ENCODE data around the gene FAM25G. TPM values are rescaled to one million over a fixed set of nuclear protein-coding genes. Genes with fewer than 3 reads are reported as not detected.

Gene FAM25G
- total and polyA plus RNA-seq, 2 of the 4 experiments (the other 2 are of a cell fraction) = not detected

- no peak overlapping the region for H4K5ac ChIP-seq (ENCODE audit: low read depth, low read length)
- intact Hi-C loops (cut with micrococcal nuclease) = no loop called here
- TF ChIP-seq CEBPB (IDR thresholded peaks at IDR 0.05; ENCODE audit: low read depth, low read length) (no peak), CHD1 (IDR thresholded peaks at IDR 0.05; ENCODE audit: low read depth, low read length) (no peak), BHLHE40 (IDR thresholded peaks at IDR 0.05; ENCODE audit: low read depth, low read length) (no peak), MAZ (IDR thresholded peaks at IDR 0.05; ENCODE audit: borderline replicate concordance, low read depth, low read length) (no peak), POLR2A (IDR thresholded peaks at IDR 0.05; ENCODE audit: low read depth, low read length) (no peak), RAD21 (IDR thresholded peaks at IDR 0.05; ENCODE audit: low read length) (no peak), SMC3 (IDR thresholded peaks at IDR 0.05; ENCODE audit: low read depth, low read length) (no peak), CTCF (conservative IDR thresholded peaks at IDR 0.05; ENCODE audit: low read depth, low read length) (no peak), RCOR1 (IDR thresholded peaks at IDR 0.05; ENCODE audit: insufficient replicate concordance, low read length) (no peak), FOS (IDR thresholded peaks at IDR 0.05; ENCODE audit: low read depth, low read length) (no peak), MAFK (IDR thresholded peaks at IDR 0.05; ENCODE audit: low read depth, low read length) (no peak), NFE2L2 (IDR thresholded peaks at IDR 0.05; ENCODE audit: low read depth, low read length) (no peak), USF2 (IDR thresholded peaks at IDR 0.05; ENCODE audit: low read depth, low read length) (no peak), ELK1 (IDR thresholded peaks at IDR 0.05; ENCODE audit: borderline replicate concordance, low read depth, low read length) (no peak), RFX5 (IDR thresholded peaks at IDR 0.05; ENCODE audit: low read depth, low read length) (no peak)
- no peak overlapping the region for H3K27ac ChIP-seq (ENCODE audit: insufficient read depth, low read length)
- H2AFZ ChIP-seq (replicated peaks; ENCODE audit: low read length, poor library complexity) = no peak overlapping the region
- H2BK15ac ChIP-seq (ENCODE audit: low read depth, low read length) = peak overlapping the region; percentile 90; the same call in 2 of the 3 replicates
- H3K9me3 ChIP-seq (ENCODE audit: control insufficient read depth, insufficient read depth, low read length) = no peaks in the 10 kb centered on the region
- peak overlapping the region; percentile 69 for H2BK120ac ChIP-seq (ENCODE audit: low read depth, low read length)
- peaks cover 11% of the 10 kb centered on the region for H3K4me1 ChIP-seq (ENCODE audit: control insufficient read depth, insufficient read depth, low read length)
- peak overlapping the region; percentile 67 for H3K4ac ChIP-seq (ENCODE audit: low read depth, low read length)
- H3K79me1 ChIP-seq (ENCODE audit: low read depth in 1 of 2, low read length in 2 of 2) = no peaks in the 10 kb centered on the region
- no peak overlapping the region for H4K8ac ChIP-seq (ENCODE audit: low read depth in 2 of 2, low read length in 2 of 2)
- H2AK5ac ChIP-seq (ENCODE audit: low read depth, low read length) = peak overlapping the region; percentile 86
- no peak overlapping the region for H3K14ac ChIP-seq (replicated peaks; ENCODE audit: low read depth, low read length)
- WGBS, 2 experiments (ENCODE audit: extremely low coverage in 2 of 2, insufficient read length in 1 of 2) = no CpG with 5 or more reads among the region's 1 CpG
- no peak overlapping the region for H2AK9ac ChIP-seq (replicated peaks; ENCODE audit: low read depth, low read length, poor library complexity)
- BruUV-seq (replicated peaks) = no TSS peak
- H3K4me3 ChIP-seq (ENCODE audit: insufficient read depth, low read depth, low read length) = no peak overlapping the region
- H4K20me1 ChIP-seq (ENCODE audit: insufficient read depth, low read length) = no peaks in the 10 kb centered on the region
- ChIA-PET POLR2A (ENCODE audit: unreplicated experiment) (no interaction called here), CTCF (no interaction called here)
- H2BK5ac ChIP-seq (ENCODE audit: low read depth, low read length, poor library complexity, severe bottlenecking) = no peak overlapping the region
- peak overlapping the region; percentile 68 for H4K91ac ChIP-seq (ENCODE audit: insufficient read depth, low read depth, low read length)
- H3K56ac ChIP-seq (ENCODE audit: extremely low read depth, insufficient read depth, low read length) = no peak overlapping the region
- no peaks in the 10 kb centered on the region for H3K36me3 ChIP-seq (ENCODE audit: control insufficient read depth, insufficient read depth, low read length)
- peaks cover 15% of the 10 kb centered on the region; the same call in 1 of the 2 replicates for H3K27me3 ChIP-seq (ENCODE audit: control insufficient read depth, insufficient read depth, low read length)
- dilution Hi-C loops (cut with HindIII; ENCODE audit: low sequenced_read_pairs, unreplicated experiment) = no loop called here
- peak overlapping the region; percentile 62 for H2BK20ac ChIP-seq (ENCODE audit: low read depth, low read length)
- no peak overlapping the region for H3K4me2 ChIP-seq (ENCODE audit: low read depth, low read length)
- no peak for ATAC-seq (ENCODE audit: low read depth)
- 0 out of 2 replicates have a peak overlapping the region, but pooled peaks have one; percentile 33 for H3K18ac ChIP-seq (ENCODE audit: low read depth, low read length)
- in situ Hi-C loops (cut with MboI; ENCODE audit: low sequenced_read_pairs) = no loop called here
- H3K23ac ChIP-seq (ENCODE audit: low read depth, low read length) = no peak overlapping the region
- H3K9ac ChIP-seq (ENCODE audit: low read depth, low read length) = no peak overlapping the region
- peaks cover 9% of the 10 kb centered on the region; the same call in 1 of the 2 replicates for H3K9me1 ChIP-seq (ENCODE audit: insufficient read depth, low read length)
- no peak for DNase-seq
These were observed 33.7 kb downstream of the FAM25G start for GRCh38 chr10:47457826-47458225.

Measured in IMR-90 (cell line).